ENCODE measurements around the gene ARHGAP23. TPM values are rescaled to one million over a fixed set of nuclear protein-coding genes. Genes with fewer than 3 reads are reported as not detected.
A peak's percentile ranks its signal among the peaks of the same experiment; 100 is the strongest.

The ARHGAP23 gene
- 8.5 and 32.0 TPM in 2 replicates for total RNA-seq (2014; rRNA removed; shearing (Covaris generic))

GRCh38 chr17:38428112-38428642 is at the start of gene ARHGAP23:
Gene ARHGAP23, plus strand, starts transcription at chr17:38428464. Its CDS starts 22 bp downstream, at chr17:38428486.
- DNase-seq (ENCODE audit: low read depth): peak; percentile 79

GRCh38 chr17:38379448-38379847 is 48.8 kb upstream of the ARHGAP23 start:
- no peak for DNase-seq (ENCODE audit: low read depth)

- DNase-seq (ENCODE audit: low read depth): no peak
Observed at GRCh38 chr17:38395090-38395489, 33.2 kb upstream of the ARHGAP23 start.

GRCh38 chr17:38397227-38397626 is 31.0 kb upstream of the ARHGAP23 start:
- no peak for DNase-seq (ENCODE audit: low read depth)

GRCh38 chr17:38400286-38400685 is 28.0 kb upstream of the ARHGAP23 start:
- no peak for DNase-seq (ENCODE audit: low read depth)

- no peak for DNase-seq (ENCODE audit: low read depth)
Observed at GRCh38 chr17:38401459-38401858, 26.8 kb upstream of the ARHGAP23 start.

- no peak for DNase-seq (ENCODE audit: low read depth)
Observed at GRCh38 chr17:38402897-38403296, 25.4 kb upstream of the ARHGAP23 start.

GRCh38 chr17:38403491-38403890 is 24.8 kb upstream of the ARHGAP23 start:
- peak; percentile 18 for DNase-seq (ENCODE audit: low read depth)

- no peak for DNase-seq (ENCODE audit: low read depth)
Observed at GRCh38 chr17:38404174-38404943, 23.9 kb upstream of the ARHGAP23 start.

GRCh38 chr17:38405654-38406053 is 22.6 kb upstream of the ARHGAP23 start:
- DNase-seq (ENCODE audit: low read depth): no peak

- no peak for DNase-seq (ENCODE audit: low read depth)
Observed at GRCh38 chr17:38410201-38410600, 18.1 kb upstream of the ARHGAP23 start.

GRCh38 chr17:38415250-38416194 is 12.7 kb upstream of the ARHGAP23 start:
- DNase-seq (ENCODE audit: low read depth): no peak

- DNase-seq (ENCODE audit: low read depth): no peak
Observed at GRCh38 chr17:38416840-38417209, 11.4 kb upstream of the ARHGAP23 start.

GRCh38 chr17:38417210-38417951 is 10.9 kb upstream of the ARHGAP23 start:
- DNase-seq (ENCODE audit: low read depth): no peak

GRCh38 chr17:38418062-38418692 is 10.1 kb upstream of the ARHGAP23 start:
- no peak for DNase-seq (ENCODE audit: low read depth)

- no peak for DNase-seq (ENCODE audit: low read depth)
Observed at GRCh38 chr17:38418693-38419507, 9.4 kb upstream of the ARHGAP23 start.

GRCh38 chr17:38419508-38419981 is 8.7 kb upstream of the ARHGAP23 start:
- no peak for DNase-seq (ENCODE audit: low read depth)

GRCh38 chr17:38420518-38420917 is 7.7 kb upstream of the ARHGAP23 start:
- no peak for DNase-seq (ENCODE audit: low read depth)

- DNase-seq (ENCODE audit: low read depth): no peak
Observed at GRCh38 chr17:38421171-38421841, 7.0 kb upstream of the ARHGAP23 start.

Data from M059J (cell line).